Adrenal gland (tissue), 12 donors: ENCODE data around the gene CDHR1. TPM values are rescaled to one million over a fixed set of nuclear protein-coding genes. Genes with fewer than 3 reads are reported as not detected.

Source experiments
- DNase-seq, 7 donors: peaks; one replicate each; pipeline ENCODE4 v3.0.0-alpha.2; 2019 to 2020
- H3K27ac ChIP-seq, 5 donors: fragments of 200-600 bp; sonication (generic) in 4 of 5; 1 replicate in 3 of 5; 2 replicates in 2 of 5; pipeline versions ENCODE4 v1.5.1 to v1.8.0; 2016 to 2020; ENCODE audit warnings: mild to moderate bottlenecking in 1 of 5
- H3K27me3 ChIP-seq: fragments of 200-600 bp; 2 replicates; pipeline ENCODE4 v1.8.0; 2021
- H3K36me3 ChIP-seq, 2 donors: fragments of 200-600 bp; replicated peaks in 1 of 2; 1 replicate in 1 of 2; 2 replicates in 1 of 2; pipeline versions ENCODE4 v1.5.1 to v1.8.0; 2018 to 2022
- H3K4me1 ChIP-seq, 2 donors: fragments of 200-600 bp; replicated peaks in 1 of 2; 1 replicate in 1 of 2; 2 replicates in 1 of 2; pipeline versions ENCODE4 v1.5.1 to v1.8.0; 2018 to 2021
- H3K4me3 ChIP-seq, 4 donors: fragments of 200-600 bp; sonication (generic) in 3 of 4; one replicate each; pipeline ENCODE4 v1.5.1; 2016 to 2018
- H3K9me3 ChIP-seq, 3 donors: fragments of 200-600 bp; sonication (generic) in 1 of 3; replicated peaks in 1 of 3; 1 replicate in 2 of 3; 2 replicates in 1 of 3; pipeline versions ENCODE4 v1.5.1 to v1.8.0; 2016 to 2021
- CTCF ChIP-seq, 6 experiments: fragments of 450-650 bp in 4 of 6; fragments of 200-600 bp in 2 of 6; sonication (generic) in 1 of 6; IDR thresholded peaks; 1 replicate in 5 of 6; 2 replicates in 1 of 6; pipeline versions ENCODE4 v1.5.1 to v1.8.0; 2016 to 2021; ENCODE audit warnings: antibody characterized with exemption in 6 of 6, mild to moderate bottlenecking in 2 of 6, moderate library complexity in 1 of 6
- POLR2A ChIP-seq, 2 donors: fragments of 450-650 bp; IDR thresholded peaks; one replicate each; pipeline ENCODE4 v1.6.1; 2017; ENCODE audit warnings: antibody characterized with exemption in 2 of 2, mild to moderate bottlenecking in 2 of 2, moderate library complexity in 1 of 2
- WGBS, 4 donors: extraction: QIAGEN DNeasy Blood & Tissue Kit in 2 of 4; methylation state at CpG; one replicate each; pipeline versions ENCODE4 v1.1.5 to v1.1.7; 2013 to 2017; 5-methylcytosine and 5-hydroxymethylcytosine counted together
- intact Hi-C, 2 donors: fragments of 100-400 bp; cut with DNase I; formaldehyde crosslinking; loops; one replicate each; pipeline versions ENCODE4 v1.14.1 to v1.15.0; 2022 to 2023
- polyA plus RNA-seq, 3 donors: library from polyadenylated mRNA; stranded (reverse); fragments of 200-250 nt in 2 of 3; fragments of 350-450 nt in 1 of 3; fragmentation: Illumina TruSeq in 1 of 3; extraction: RNeasy Lipid Tissue Mini Kit (QIAGEN cat#74804) in 1 of 3; gene quantifications; one replicate each; pipeline ENCODE4 v1.2.3, GENCODE V29; 2013 to 2014
- total RNA-seq, 9 donors: library from RNA; depleted of rRNA in 4 of 9; stranded (reverse); fragments of >200 nt in 4 of 9; fragments of 120-200 nt in 1 of 9; fragmentation: NEBNext Ultra II Directional in 1 of 9; extraction: Animal tissue kit (Norgen Biotek cat#: 25700) in 1 of 9; gene quantifications; one replicate each; pipeline versions ENCODE4 v1.1.0 to v1.2.4, GENCODE V29; 2013 to 2023
- donor health status: healthy with polysubstance abuse.
- donor health status: Bipolar disorder and iron deficiency.
- donor health status: DM: yes; HTN: yes; CAD: no.
- donor health status: DM: no; HTN: no; CAD: no.
- donor health status: DM: no; HTN: no; CAD: no.
- donor health status: DM: yes; HTN: yes; CAD: no.

The CDHR1 gene
- total and polyA plus RNA-seq, 12 donors, result 0.09 to 7.7 (median 0.47) TPM

- intact Hi-C loops, result no loop called here
- no peak for TF ChIP-seq POLR2A (IDR thresholded peaks at IDR 0.05)
- no peak for TF ChIP-seq CTCF (IDR thresholded peaks at IDR 0.05)
- 84 to 100% (median 93%) methylated on average over 1 to 10 of the region's 10 CpGs for WGBS, 4 donors
- Histone ChIP-seq H3K36me3 (no peaks in the 10 kb centered on the region), H3K27me3 (no peaks in the 10 kb centered on the region), H3K4me1 (no peaks in the 10 kb centered on the region), H3K4me3 (no peak overlapping the region), H3K27ac (no peak overlapping the region), H3K9me3 (no peaks in the 10 kb centered on the region)
- no peak for DNase-seq
These were observed 38.0 kb downstream of the CDHR1 start for GRCh38 chr10:84232376-84232775.

- Histone ChIP-seq H3K4me1 (no peaks in the 10 kb centered on the region), H3K27me3 (no peaks in the 10 kb centered on the region), H3K9me3 (no peaks in the 10 kb centered on the region), H3K4me3 (no peak overlapping the region), H3K36me3 (no peaks in the 10 kb centered on the region), H3K27ac (no peak overlapping the region)
- TF ChIP-seq POLR2A (IDR thresholded peaks at IDR 0.05) (no peak), CTCF (IDR thresholded peaks at IDR 0.05) (no peak)
- no peak for DNase-seq
- intact Hi-C loops, result no loop called here
- 66 to 90% (median 72%) methylated on average over 2 to 4 of the region's 4 CpGs for WGBS, 4 donors
These were observed 39.6 kb downstream of the CDHR1 start for GRCh38 chr10:84233940-84234339.

GRCh38 chr10:84234479-84234878, 40.1 kb downstream of the CDHR1 start:
- no peaks in the 10 kb centered on the region for H3K4me1 ChIP-seq
- H3K36me3 ChIP-seq, result no peaks in the 10 kb centered on the region
- WGBS, 4 donors, result 74 to 86% (median 76%) methylated on average over 4 of the region's 4 CpGs
- DNase-seq, result no peak
- no peak overlapping the region for H3K27ac ChIP-seq
- no peak overlapping the region for H3K4me3 ChIP-seq
- intact Hi-C loops, result no loop called here
- H3K27me3 ChIP-seq, result no peaks in the 10 kb centered on the region
- no peak for TF ChIP-seq POLR2A (IDR thresholded peaks at IDR 0.05)
- TF ChIP-seq CTCF (IDR thresholded peaks at IDR 0.05), result no peak
- H3K9me3 ChIP-seq, result no peaks in the 10 kb centered on the region

GRCh38 chr10:84235096-84235495, 40.8 kb downstream of the CDHR1 start:
- intact Hi-C loops, result no loop called here
- no peak for DNase-seq
- no peaks in the 10 kb centered on the region for H3K4me1 ChIP-seq
- H3K27ac ChIP-seq, result no peak overlapping the region
- H3K4me3 ChIP-seq, result no peak overlapping the region
- no peaks in the 10 kb centered on the region for H3K9me3 ChIP-seq
- no peaks in the 10 kb centered on the region for H3K27me3 ChIP-seq
- TF ChIP-seq POLR2A (IDR thresholded peaks at IDR 0.05) (no peak), CTCF (IDR thresholded peaks at IDR 0.05) (no peak)
- 66 to 81% (median 77%) methylated on average over 4 of the region's 4 CpGs for WGBS, 4 donors
- H3K36me3 ChIP-seq, result no peaks in the 10 kb centered on the region
